Skeletal muscle satellite cell (primary cell): Measurements from ENCODE around the gene PIP4K2C.
"Not testable (repeated sequence)": the region's sequence is repeated elsewhere in the genome, so short reads cannot be mapped to it uniquely, and the experiment has no call there.

Source experiments
- H3K27me3 ChIP-seq: 2 replicates; pipeline ENCODE4 v1.7.0; 2013; ENCODE audit warnings: low read length; ENCODE audit not compliant: control insufficient read depth, insufficient read depth
- H3K36me3 ChIP-seq: 2 replicates; pipeline ENCODE4 v1.7.0; 2013; ENCODE audit warnings: mild to moderate bottlenecking, control low read depth, low read length; ENCODE audit not compliant: insufficient read depth
- H3K4me1 ChIP-seq: 2 replicates; pipeline ENCODE4 v1.7.0; 2013; ENCODE audit warnings: low read length; ENCODE audit not compliant: control insufficient read depth, insufficient read depth
- H3K4me2 ChIP-seq: 2 replicates; pipeline ENCODE4 v1.7.0; 2013; ENCODE audit warnings: mild to moderate bottlenecking, low read length
- H3K4me3 ChIP-seq: 2 replicates; pipeline ENCODE4 v1.7.0; 2013; ENCODE audit warnings: low read length
- H3K9ac ChIP-seq: 2 replicates; pipeline ENCODE4 v1.7.0; 2013; ENCODE audit warnings: mild to moderate bottlenecking, low read depth, low read length, moderate library complexity
- H3K9me3 ChIP-seq: replicated peaks from 2 replicates; pipeline ENCODE4 v1.7.0; 2013; ENCODE audit warnings: mild to moderate bottlenecking, control low read depth, low read length

The PIP4K2C gene

GRCh38 chr12:57640175-57641042, 49.4 kb downstream of the PIP4K2C start:
- Histone ChIP-seq H3K27me3 (peaks cover 32% of the 10 kb centered on the region), H3K4me1 (no peaks in the 10 kb centered on the region), H3K4me2 (no peak overlapping the region), H3K9ac (no peak overlapping the region), H3K36me3 (no peaks in the 10 kb centered on the region), H3K4me3 (no peak overlapping the region), H3K9me3 (no peaks in the 10 kb centered on the region)

DNA sequence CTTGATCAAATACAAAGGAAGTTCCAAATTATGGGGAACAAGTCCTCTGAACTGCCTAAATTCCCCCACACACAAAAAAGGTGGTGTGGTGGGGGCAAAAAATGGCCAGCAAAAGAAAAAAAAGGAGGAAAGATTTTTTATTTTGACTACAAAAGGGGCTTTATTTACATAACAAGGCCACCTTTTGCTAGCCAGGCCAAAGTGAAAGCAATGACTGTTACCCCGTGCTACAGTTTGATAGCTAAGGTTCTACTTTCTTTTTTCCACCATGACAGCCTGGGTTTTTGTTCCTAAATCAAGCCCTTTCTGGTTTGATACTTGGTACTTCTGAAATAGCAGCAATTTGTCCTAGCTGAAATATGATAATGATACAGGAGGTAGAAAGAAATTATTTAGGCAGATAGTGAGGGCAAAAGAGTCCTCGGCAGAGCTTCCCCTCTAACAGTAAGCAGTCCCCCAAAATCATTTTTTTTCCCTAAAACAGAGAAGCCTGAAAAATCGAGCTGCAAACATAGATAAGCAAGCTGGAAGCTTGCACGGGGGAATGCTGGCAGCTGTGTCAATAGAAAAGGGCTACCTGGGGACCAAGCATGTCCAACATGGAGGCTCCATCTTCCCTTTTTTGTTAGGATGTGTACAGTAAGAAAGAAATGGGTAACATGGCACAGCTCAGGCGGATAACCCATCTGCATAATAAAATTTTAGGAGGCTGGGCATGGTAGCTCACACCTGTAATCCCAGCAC, 50.9 kb downstream of the PIP4K2C start:
- H3K4me1 ChIP-seq, result no peaks in the 10 kb centered on the region
- no peak overlapping the region for H3K9ac ChIP-seq
- H3K36me3 ChIP-seq, result no peaks in the 10 kb centered on the region
- no peak overlapping the region for H3K4me3 ChIP-seq
- H3K9me3 ChIP-seq, result no peaks in the 10 kb centered on the region
- peaks cover 32% of the 10 kb centered on the region for H3K27me3 ChIP-seq
- H3K4me2 ChIP-seq, result no peak overlapping the region

DNA sequence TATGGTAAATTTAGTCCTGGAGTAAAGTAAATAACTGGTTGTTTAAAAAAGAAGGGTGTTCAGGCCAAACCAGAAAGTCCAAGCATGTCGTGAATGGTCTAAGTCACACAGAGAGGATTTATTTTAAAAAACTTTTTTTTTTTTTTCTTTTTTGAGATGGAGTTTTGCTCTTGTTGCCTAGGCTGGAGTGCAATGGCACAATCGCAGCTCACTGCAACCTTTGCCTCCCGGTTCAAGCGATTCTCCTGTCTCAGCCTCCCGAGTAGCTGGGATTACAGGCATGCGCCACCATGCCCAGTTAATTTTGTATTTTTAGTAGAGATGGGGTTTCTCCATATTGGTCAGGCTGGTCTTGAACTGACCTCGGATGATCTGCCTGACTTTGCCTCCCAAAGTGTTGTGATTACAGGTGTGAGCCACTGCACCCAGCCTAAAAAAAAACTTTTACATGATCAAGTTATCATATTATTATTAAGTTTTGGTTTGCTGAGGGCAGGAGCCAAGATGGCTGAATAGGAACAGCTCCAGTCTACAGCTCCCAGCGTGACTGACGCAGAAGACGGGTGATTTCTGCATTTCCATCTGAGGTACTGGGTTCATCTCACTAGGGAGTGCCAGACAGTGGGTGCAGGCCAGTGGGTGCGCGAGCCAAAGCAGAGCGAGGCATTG, 55.1 kb downstream of the PIP4K2C start:
- H3K4me3 ChIP-seq, H3K4me2 ChIP-seq, H3K36me3 ChIP-seq, H3K9ac ChIP-seq, H3K9me3 ChIP-seq, H3K4me1 ChIP-seq: not testable (repeated sequence)
- H3K27me3 ChIP-seq, result peaks cover 11% of the 10 kb centered on the region

DNA sequence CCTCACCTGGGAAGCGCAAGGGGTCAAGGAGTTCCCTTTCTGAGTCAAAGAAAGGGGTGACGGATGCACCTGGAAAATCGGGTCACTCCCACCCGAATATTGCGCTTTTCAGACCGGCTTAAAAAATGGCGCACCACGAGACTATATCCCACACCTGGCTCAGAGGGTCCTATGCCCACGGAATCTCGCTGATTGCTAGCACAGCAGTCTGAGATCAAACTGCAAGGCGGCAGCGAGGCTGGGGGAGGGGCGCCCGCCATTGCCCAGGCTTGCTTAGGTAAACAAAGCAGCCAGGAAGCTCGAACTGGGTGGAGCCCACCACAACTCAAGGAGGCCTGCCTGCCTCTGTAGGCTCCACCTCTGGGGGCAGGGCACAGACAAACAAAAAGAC, 55.7 kb downstream of the PIP4K2C start:
- H3K4me2 ChIP-seq, H3K36me3 ChIP-seq, H3K4me3 ChIP-seq, H3K9ac ChIP-seq, H3K27me3 ChIP-seq, H3K9me3 ChIP-seq, H3K4me1 ChIP-seq: not testable (repeated sequence)
